Activated CD4-positive, alpha-beta T cell treated with anti-CD3 and anti-CD28 coated beads for 36 hours (primary cell): ENCODE data around the gene HS3ST5. TPM values are rescaled to one million over a fixed set of nuclear protein-coding genes. Genes with fewer than 3 reads are reported as not detected.

Experiments used
- ATAC-seq: fragments of 200-7000 bp; cut with Tn5 transposase; one replicate; pipeline ENCODE4 v1.10.0; 2021; ENCODE audit warnings: mild to moderate bottlenecking, moderate library complexity
- CTCF ChIA-PET: fragments of 350-600 bp; sonication (Branson Sonifier 250); formaldehyde crosslinking; loops from one replicate; lab custom pipeline; 2021; ENCODE audit warnings: antibody characterized with exemption; lab: Charles Lee
- POLR2A ChIA-PET: fragments of 350-600 bp; sonication (Branson Sonifier 250); formaldehyde crosslinking; loops from one replicate; lab custom pipeline; 2021; ENCODE audit warnings: antibody characterized with exemption, inconsistent platforms; lab: Charles Lee
- DNase-seq: peaks from one replicate; pipeline ENCODE4 v3.0.0-alpha.2; 2020
- H3K27ac Mint-ChIP-seq: one replicate; pipeline ENCODE4 v1.8.0; 2021; ENCODE audit warnings: mixed read lengths
- H3K27me3 Mint-ChIP-seq: one replicate; pipeline ENCODE4 v1.8.0; 2021; ENCODE audit warnings: mixed read lengths
- H3K36me3 Mint-ChIP-seq: one replicate; pipeline ENCODE4 v1.8.0; 2021; ENCODE audit warnings: low read depth, mixed read lengths
- H3K4me1 Mint-ChIP-seq: one replicate; pipeline ENCODE4 v1.8.0; 2021; ENCODE audit warnings: mixed read lengths
- H3K4me3 Mint-ChIP-seq: one replicate; pipeline ENCODE4 v1.8.0; 2021; ENCODE audit warnings: mild to moderate bottlenecking, moderate library complexity, mixed read lengths
- H3K9me3 Mint-ChIP-seq: one replicate; pipeline ENCODE4 v1.8.0; 2021; ENCODE audit warnings: low read depth, mixed read lengths
- intact Hi-C, 2 experiments: fragments of 100-400 bp; cut with DNase I in 1 of 2; cut with micrococcal nuclease in 1 of 2; formaldehyde crosslinking; loops; one replicate each; pipeline versions ENCODE4 v1.14.2 to v1.15.1; 2022 to 2024; cut with DNase I, micrococcal nuclease
- total RNA-seq, 2 experiments: library from RNA; stranded (reverse); gene quantifications; one replicate each; pipeline ENCODE4 v1.2.3, GENCODE V29; 2021

Gene HS3ST5
- total RNA-seq, 2 experiments from 2014 or later = not detected

DNA sequence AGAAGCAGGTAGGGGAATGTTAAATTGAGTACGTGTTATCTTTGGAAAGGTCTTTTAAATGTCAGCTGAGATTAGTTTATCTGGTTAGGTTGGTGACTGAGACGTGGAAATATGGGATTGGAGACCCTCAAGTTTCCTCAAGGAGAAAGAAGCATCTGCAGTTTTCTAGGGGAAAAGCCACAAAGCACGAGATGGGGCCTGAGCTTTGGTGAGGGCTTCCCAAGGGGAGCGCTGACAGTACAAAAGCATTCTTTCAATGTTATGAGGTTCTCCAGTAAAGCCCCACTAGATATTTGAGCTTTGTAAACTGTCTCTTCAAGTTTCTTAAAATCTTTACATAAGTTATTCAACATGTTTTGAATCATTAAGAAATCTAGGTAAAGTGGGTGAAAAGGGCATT is 19.6 kb upstream of the HS3ST5 start:
- ATAC-seq (no peak), DNase-seq (no peak)
- Mint-ChIP-seq H3K27ac (no peak overlapping the region), H3K4me1 (no peaks in the 10 kb centered on the region), H3K36me3 (no peaks in the 10 kb centered on the region), H3K27me3 (no peaks in the 10 kb centered on the region), H3K4me3 (no peak overlapping the region), H3K9me3 (no peaks in the 10 kb centered on the region)
- intact Hi-C loops = no loop called here
- CTCF ChIA-PET = no interaction called here
- POLR2A ChIA-PET = no interaction called here

DNA sequence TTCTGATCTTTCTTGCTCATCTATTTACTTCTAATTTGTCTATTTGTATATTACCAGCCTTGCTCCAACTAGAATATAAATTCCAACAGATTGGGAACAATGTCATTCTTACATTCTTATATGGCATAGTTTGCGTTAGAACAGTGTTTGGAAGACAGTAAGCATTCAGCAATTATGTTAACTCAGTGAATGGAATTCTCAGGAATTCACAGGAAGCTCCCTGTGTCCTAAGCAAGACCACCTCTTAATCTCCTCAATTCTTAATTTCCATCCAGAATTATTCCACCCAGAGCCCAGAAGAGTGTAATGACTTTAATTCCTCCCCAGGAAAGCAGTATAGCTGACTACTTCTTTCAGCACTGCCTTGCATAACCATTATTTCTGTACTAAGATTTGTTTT is 18.2 kb upstream of the HS3ST5 start:
- intact Hi-C loops = no loop called here
- Mint-ChIP-seq H3K9me3 (no peaks in the 10 kb centered on the region), H3K27ac (no peak overlapping the region), H3K4me3 (no peak overlapping the region), H3K36me3 (no peaks in the 10 kb centered on the region), H3K27me3 (no peaks in the 10 kb centered on the region), H3K4me1 (no peaks in the 10 kb centered on the region)
- no peak for DNase-seq
- CTCF ChIA-PET = no interaction called here
- no peak for ATAC-seq
- POLR2A ChIA-PET = no interaction called here

DNA sequence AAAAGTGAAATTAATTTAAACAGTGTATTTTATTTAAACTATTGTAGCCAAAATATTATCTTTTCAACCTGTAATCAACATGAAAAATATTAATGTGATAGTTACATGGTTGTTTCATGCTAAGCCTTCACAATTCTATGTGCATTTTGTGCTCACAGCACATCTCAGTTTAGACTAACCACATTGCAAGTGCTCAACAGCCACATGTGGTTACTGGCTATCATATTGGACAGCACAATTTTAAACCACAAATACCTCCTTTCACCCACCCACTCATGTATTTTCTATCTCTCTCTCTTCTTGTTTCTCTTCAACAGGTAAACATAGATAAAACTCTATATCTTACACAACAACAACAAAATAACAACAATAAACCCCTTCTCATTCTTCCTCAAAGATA is 12.5 kb upstream of the HS3ST5 start:
- ATAC-seq = no peak
- Mint-ChIP-seq H3K9me3 (no peaks in the 10 kb centered on the region), H3K4me3 (no peak overlapping the region), H3K27me3 (no peaks in the 10 kb centered on the region), H3K36me3 (no peaks in the 10 kb centered on the region), H3K27ac (no peak overlapping the region), H3K4me1 (no peaks in the 10 kb centered on the region)
- ChIA-PET POLR2A (no interaction called here), CTCF (no interaction called here)
- intact Hi-C loops = no loop called here
- DNase-seq = no peak

DNA sequence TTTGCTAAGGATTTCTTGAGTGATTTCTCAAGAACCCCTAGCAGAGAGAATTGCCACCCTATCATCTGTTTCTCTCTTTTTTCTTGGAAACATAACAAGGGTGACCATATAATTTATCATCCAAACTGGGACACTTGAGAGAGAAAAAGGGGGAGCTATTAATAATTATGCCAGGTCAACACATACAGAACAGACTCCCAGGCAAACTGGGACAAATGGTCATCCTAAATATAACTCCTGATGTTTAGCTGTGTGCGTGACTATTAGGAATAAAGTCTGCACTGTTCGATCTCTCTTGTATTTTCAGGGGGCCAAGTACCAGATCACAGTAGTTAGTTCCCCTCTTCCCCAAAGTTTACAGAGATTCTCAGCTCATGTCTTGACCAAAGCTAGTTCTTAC is 11.7 kb upstream of the HS3ST5 start:
- intact Hi-C loops = no loop called here
- no peak for DNase-seq
- Mint-ChIP-seq H3K36me3 (no peaks in the 10 kb centered on the region), H3K9me3 (no peaks in the 10 kb centered on the region), H3K4me1 (no peaks in the 10 kb centered on the region), H3K27ac (no peak overlapping the region), H3K27me3 (peaks cover 2% of the 10 kb centered on the region), H3K4me3 (no peak overlapping the region)
- ATAC-seq = no peak
- ChIA-PET CTCF (no interaction called here), POLR2A (no interaction called here)

DNA sequence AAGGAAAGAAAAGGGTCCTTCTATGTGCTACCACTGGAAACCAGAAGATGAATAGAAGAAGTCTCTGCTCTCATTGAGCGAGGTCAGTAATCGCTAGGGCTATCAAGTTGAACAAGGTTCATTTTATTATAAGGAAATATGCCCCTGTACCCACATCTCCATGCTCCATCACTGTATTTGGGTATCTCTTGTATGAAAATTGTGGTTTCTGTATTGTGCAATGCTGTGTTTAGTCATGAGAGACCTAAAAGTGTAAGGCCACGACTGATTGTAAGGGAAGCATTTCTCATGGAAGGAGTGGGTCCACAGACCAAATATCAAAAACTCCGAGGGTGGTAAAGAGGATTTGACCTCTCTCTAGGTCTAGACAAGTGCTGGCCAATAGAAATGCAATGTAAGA is 3.6 kb upstream of the HS3ST5 start:
- no peak overlapping the region for H3K4me3 Mint-ChIP-seq
- no peak overlapping the region for H3K27ac Mint-ChIP-seq
- H3K27me3 Mint-ChIP-seq = peaks cover 31% of the 10 kb centered on the region
- H3K4me1 Mint-ChIP-seq = peaks cover 2% of the 10 kb centered on the region
- no peaks in the 10 kb centered on the region for H3K9me3 Mint-ChIP-seq
- CTCF ChIA-PET = no interaction called here
- ATAC-seq (no peak), DNase-seq (no peak)
- POLR2A ChIA-PET = no interaction called here
- no peaks in the 10 kb centered on the region for H3K36me3 Mint-ChIP-seq
- intact Hi-C loops = no loop called here

DNA sequence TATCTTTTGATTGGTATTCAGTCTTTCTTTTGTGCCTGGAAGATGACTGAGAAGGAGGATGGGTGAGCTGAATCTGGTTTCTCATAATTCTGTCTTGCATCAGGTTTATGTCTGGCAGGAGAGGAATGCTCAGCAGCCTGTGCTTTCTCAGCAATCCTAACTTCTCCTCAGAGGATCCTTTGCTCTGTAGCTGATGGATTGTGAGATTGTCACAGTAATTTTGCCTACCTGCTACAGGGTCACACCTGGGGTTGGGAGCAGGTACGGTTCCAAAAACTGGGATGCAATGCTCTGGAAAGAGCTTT is 2.1 kb upstream of the HS3ST5 start:
- POLR2A ChIA-PET = no interaction called here
- intact Hi-C loops = no loop called here
- H3K4me1 Mint-ChIP-seq = peaks cover 2% of the 10 kb centered on the region
- no peak overlapping the region for H3K27ac Mint-ChIP-seq
- no peaks in the 10 kb centered on the region for H3K9me3 Mint-ChIP-seq
- H3K36me3 Mint-ChIP-seq = no peaks in the 10 kb centered on the region
- no peak for DNase-seq
- H3K4me3 Mint-ChIP-seq = no peak overlapping the region
- peaks cover 36% of the 10 kb centered on the region for H3K27me3 Mint-ChIP-seq
- CTCF ChIA-PET = no interaction called here
- ATAC-seq = no peak

DNA sequence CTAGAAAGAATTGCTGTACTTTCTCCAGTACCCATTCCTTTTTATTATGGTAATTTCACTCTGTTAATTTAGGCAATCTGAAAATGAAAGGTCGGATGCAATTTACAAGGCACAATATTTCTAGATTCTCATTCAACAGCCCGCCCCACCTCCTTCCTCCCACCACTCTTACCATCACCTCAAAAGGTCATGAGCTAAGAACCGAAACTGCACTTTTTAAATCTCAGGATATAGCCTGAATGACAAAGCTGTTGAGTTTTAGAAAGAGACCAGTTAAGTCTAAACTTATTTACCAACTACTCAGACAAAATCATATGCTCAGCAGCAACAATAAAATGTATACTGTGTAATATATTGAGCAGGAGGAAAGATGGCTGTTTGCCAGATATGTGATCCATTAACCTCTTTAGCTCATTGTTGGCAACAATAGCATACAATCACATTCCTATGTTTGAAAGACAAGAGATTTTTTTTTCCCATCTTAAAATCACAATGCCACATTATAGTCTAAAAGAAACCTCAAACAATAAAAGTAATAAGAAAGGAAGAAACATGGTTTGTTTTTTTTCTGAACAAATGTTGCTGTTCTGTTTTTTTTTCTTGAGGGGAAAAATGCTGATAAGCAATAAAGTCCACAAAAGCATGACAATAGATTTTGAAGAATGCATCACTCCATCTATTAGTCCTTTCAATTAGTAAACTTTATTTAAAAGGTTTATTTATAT is 1.6 kb upstream of the HS3ST5 start:
- Mint-ChIP-seq H3K4me3 (no peak overlapping the region), H3K27ac (no peak overlapping the region), H3K4me1 (peaks cover 2% of the 10 kb centered on the region), H3K27me3 (peaks cover 36% of the 10 kb centered on the region), H3K9me3 (no peaks in the 10 kb centered on the region), H3K36me3 (no peaks in the 10 kb centered on the region)
- ATAC-seq = no peak
- intact Hi-C loops = no loop called here
- DNase-seq = no peak
- POLR2A ChIA-PET = no interaction called here
- CTCF ChIA-PET = interaction anchor here (0.7 kb wide), 1 partner anchor 751 kb away, joined by 3 read pairs; no protein-coding TSS in a partner anchor

DNA sequence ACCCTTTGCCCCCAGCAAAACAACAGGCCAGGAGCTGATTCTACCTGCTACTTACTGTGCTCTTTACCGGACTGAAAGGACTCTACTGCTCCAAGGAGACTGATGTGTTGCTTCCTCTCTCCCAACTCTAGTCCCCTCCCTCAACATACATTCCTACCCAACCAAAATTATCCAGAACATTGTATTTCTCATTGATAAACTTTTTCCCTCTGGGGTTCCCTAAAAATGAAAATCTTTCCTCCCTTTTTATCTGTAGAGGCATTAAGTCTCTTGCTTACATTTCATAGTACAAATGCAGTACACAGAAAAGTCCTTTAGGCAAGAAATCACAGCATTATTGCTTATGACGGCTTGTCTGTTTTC is 940 bp upstream of the HS3ST5 start:
- Mint-ChIP-seq H3K27me3 (peaks cover 37% of the 10 kb centered on the region), H3K27ac (no peak overlapping the region), H3K36me3 (no peaks in the 10 kb centered on the region), H3K9me3 (no peaks in the 10 kb centered on the region), H3K4me3 (no peak overlapping the region), H3K4me1 (peaks cover 2% of the 10 kb centered on the region)
- intact Hi-C loops = no loop called here
- ChIA-PET POLR2A (no interaction called here), CTCF (no interaction called here)
- ATAC-seq (no peak), DNase-seq (no peak)

DNA sequence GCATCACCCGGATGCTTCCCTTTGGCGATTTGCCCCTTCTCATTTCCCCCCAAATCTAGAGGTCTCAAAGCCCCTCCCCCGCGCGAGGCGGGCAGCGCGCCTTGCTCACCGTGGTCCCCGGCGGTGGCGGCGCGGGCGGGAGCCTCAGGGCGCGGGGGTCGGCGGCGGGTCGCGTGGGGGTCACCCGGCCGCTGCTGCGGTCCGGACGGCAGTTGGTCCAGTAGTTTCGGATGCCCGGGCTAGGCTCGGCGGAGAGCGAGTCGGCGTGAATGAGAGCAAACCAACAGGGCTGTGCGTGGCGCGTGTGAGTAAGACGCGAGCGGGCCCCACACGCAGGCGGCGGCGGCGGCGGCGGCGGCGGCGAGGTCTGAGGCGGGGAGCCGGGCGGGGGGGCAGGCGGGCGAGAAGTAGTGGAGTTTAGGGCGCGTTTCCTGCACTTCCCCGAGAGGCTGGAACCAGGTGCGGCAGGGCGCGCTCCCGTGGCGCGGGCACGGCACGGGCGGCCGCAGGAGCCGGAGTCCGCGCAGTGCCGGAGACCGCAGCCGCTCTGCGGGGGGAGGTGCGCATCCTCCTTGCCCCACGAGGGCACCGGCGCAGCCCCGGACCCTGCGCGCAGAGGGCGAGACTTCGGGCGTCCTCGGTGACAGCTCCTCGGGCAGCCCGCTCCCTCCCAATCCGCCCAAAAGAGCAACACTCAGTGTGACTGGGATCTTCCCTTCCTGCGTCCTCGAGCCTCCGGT is 567 bp downstream of the HS3ST5 start:
- H3K27ac Mint-ChIP-seq = no peak overlapping the region
- H3K36me3 Mint-ChIP-seq = no peaks in the 10 kb centered on the region
- ATAC-seq = no peak
- peak; percentile 7 for DNase-seq
- CTCF ChIA-PET = interaction anchor here (1.1 kb wide), 1 partner anchor 38 kb away, joined by 3 read pairs; no protein-coding TSS in a partner anchor
- H3K4me1 Mint-ChIP-seq = peaks cover 2% of the 10 kb centered on the region
- POLR2A ChIA-PET = no interaction called here
- no peak overlapping the region for H3K4me3 Mint-ChIP-seq
- intact Hi-C loops = no loop called here
- H3K9me3 Mint-ChIP-seq = no peaks in the 10 kb centered on the region
- H3K27me3 Mint-ChIP-seq = peaks cover 35% of the 10 kb centered on the region

DNA sequence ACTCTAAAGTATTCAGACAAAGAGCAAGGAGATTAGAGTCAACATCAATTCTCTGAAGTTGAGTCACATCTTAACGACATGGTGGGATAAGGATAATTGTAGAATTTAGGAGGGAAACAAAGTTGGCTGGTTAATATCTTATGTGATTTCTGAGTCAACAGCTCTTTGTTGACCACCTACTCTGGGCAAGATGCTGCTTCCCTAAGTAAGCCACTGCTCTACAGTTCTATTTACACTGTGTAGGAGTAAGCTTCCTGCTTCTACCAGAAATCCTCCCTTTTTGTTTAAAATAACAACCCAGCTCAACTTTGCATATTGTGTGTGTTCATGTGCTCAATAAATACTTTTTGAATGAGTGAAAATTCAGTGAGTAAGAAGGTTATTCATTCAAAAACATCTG is 3.1 kb downstream of the HS3ST5 start:
- Mint-ChIP-seq H3K36me3 (no peaks in the 10 kb centered on the region), H3K27me3 (peaks cover 27% of the 10 kb centered on the region), H3K9me3 (no peaks in the 10 kb centered on the region), H3K27ac (no peak overlapping the region), H3K4me3 (no peak overlapping the region), H3K4me1 (peaks cover 2% of the 10 kb centered on the region)
- CTCF ChIA-PET = no interaction called here
- no peak for ATAC-seq
- no peak for DNase-seq
- intact Hi-C loops = no loop called here
- POLR2A ChIA-PET = no interaction called here

DNA sequence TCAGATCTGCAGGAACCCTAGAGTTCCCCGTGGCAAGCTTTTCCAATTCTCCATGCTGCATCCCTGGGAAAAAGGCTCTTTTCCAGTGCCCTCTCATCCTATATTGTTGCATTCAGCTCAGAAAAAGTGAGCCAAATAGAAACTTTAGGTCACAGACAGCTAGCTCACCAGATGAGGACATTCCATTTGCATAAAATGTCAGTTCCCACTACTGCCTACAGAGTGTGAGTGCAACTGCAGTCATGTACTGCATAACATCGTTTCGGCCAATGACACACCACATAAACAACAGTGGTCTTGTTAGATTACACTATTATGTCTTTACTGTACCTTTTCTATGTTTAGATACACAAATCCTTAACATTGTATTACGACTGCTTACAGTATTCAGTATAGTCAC is 8.6 kb downstream of the HS3ST5 start:
- no peak overlapping the region for H3K4me3 Mint-ChIP-seq
- peaks cover 1% of the 10 kb centered on the region for H3K27me3 Mint-ChIP-seq
- ChIA-PET POLR2A (no interaction called here), CTCF (no interaction called here)
- ATAC-seq (no peak), DNase-seq (no peak)
- no peaks in the 10 kb centered on the region for H3K36me3 Mint-ChIP-seq
- intact Hi-C loops = no loop called here
- H3K9me3 Mint-ChIP-seq = no peaks in the 10 kb centered on the region
- no peaks in the 10 kb centered on the region for H3K4me1 Mint-ChIP-seq
- H3K27ac Mint-ChIP-seq = no peak overlapping the region

DNA sequence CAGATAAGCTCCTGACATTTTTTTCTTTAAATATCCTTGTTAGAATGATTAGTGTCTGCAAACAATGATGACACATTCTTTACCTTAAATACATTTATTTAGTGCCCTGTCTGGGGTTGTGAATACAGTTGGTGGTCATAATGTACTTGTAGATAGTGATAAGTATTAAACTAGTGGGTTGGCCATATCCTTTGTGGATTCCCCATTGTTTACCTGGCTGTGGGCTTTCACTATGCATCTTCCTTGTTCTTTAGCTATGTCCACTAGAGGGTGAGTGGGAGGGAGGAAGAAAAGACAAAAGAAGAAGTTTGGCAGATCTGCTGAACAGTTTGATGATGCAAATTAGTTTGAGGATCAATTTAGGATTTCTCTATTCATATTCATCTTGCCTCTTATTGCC is 15.7 kb downstream of the HS3ST5 start:
- no peak overlapping the region for H3K27ac Mint-ChIP-seq
- ChIA-PET POLR2A (no interaction called here), CTCF (no interaction called here)
- intact Hi-C loops = no loop called here
- H3K9me3 Mint-ChIP-seq = no peaks in the 10 kb centered on the region
- peaks cover 2% of the 10 kb centered on the region for H3K27me3 Mint-ChIP-seq
- H3K4me3 Mint-ChIP-seq = no peak overlapping the region
- no peak for ATAC-seq
- no peaks in the 10 kb centered on the region for H3K4me1 Mint-ChIP-seq
- no peaks in the 10 kb centered on the region for H3K36me3 Mint-ChIP-seq
- DNase-seq = no peak
